Liver (tissue), 9 donors: ENCODE data around the gene TSKU. TPM values are rescaled to one million over a fixed set of nuclear protein-coding genes. Genes with fewer than 3 reads are reported as not detected.

ENCODE experiments used
- DNase-seq: peaks from one replicate; pipeline ENCODE4 v3.0.0-alpha.2; 2017; ENCODE audit warnings: low spot score
- H3K27ac ChIP-seq, 2 donors: one replicate each; pipeline ENCODE4 v1.7.0; 2013; ENCODE audit warnings: inconsistent platforms in 2 of 2, low read length in 2 of 2, control low read depth in 1 of 2, low read depth in 1 of 2, mild to moderate bottlenecking in 1 of 2
- H3K27me3 ChIP-seq, 4 donors: one replicate each; pipeline versions ENCODE4 v1.6.1 to v1.7.0; 2013; ENCODE audit warnings: low read length in 3 of 4, inconsistent platforms in 1 of 4, mild to moderate bottlenecking in 1 of 4, moderate library complexity in 1 of 4; ENCODE audit not compliant: control insufficient read depth in 4 of 4, insufficient read depth in 4 of 4
- H3K36me3 ChIP-seq, 4 donors: one replicate each; pipeline versions ENCODE4 v1.6.1 to v1.7.0; 2013; ENCODE audit warnings: low read length in 3 of 4, mild to moderate bottlenecking in 3 of 4, low read depth in 1 of 4, moderate library complexity in 1 of 4; ENCODE audit not compliant: control insufficient read depth in 4 of 4, insufficient read depth in 3 of 4
- H3K4me1 ChIP-seq, 4 donors: one replicate each; pipeline versions ENCODE4 v1.6.1 to v1.7.0; 2013; ENCODE audit warnings: low read length in 3 of 4, mild to moderate bottlenecking in 3 of 4, moderate library complexity in 1 of 4; ENCODE audit not compliant: control insufficient read depth in 4 of 4, insufficient read depth in 4 of 4
- H3K4me3 ChIP-seq, 3 donors: one replicate each; pipeline versions ENCODE4 v1.6.1 to v1.7.0; 2013; ENCODE audit warnings: low read length in 3 of 3, control low read depth in 1 of 3, low read depth in 1 of 3, mild to moderate bottlenecking in 1 of 3
- H3K9ac ChIP-seq, 2 donors: one replicate each; pipeline ENCODE4 v1.7.0; 2013; ENCODE audit warnings: low read length in 2 of 2, mild to moderate bottlenecking in 2 of 2, moderate library complexity in 2 of 2, control low read depth in 1 of 2, low read depth in 1 of 2
- H3K9me3 ChIP-seq, 4 donors: one replicate each; pipeline versions ENCODE4 v1.6.1 to v1.7.0; 2013; ENCODE audit warnings: low read length in 3 of 4; ENCODE audit not compliant: control insufficient read depth in 4 of 4
- EGR1 ChIP-seq, 2 donors: IDR thresholded peaks; 2 replicates each; pipeline ENCODE4 v1.6.1; 2016 to 2018; ENCODE audit warnings: antibody characterized with exemption in 2 of 2, low read depth in 2 of 2
- NR2F2 ChIP-seq: IDR thresholded peaks from 2 replicates; pipeline ENCODE4 v1.6.1; 2016; ENCODE audit warnings: antibody characterized with exemption
- WGBS: extraction: QIAGEN DNeasy Blood & Tissue Kit; methylation state at CpG from one replicate; pipeline ENCODE4 v1.1.7; 2013; 5-methylcytosine and 5-hydroxymethylcytosine counted together
- polyA plus RNA-seq, 2 donors: library from polyadenylated mRNA; stranded (reverse) in 1 of 2; unstranded in 1 of 2; fragments of 200-250 nt in 1 of 2; fragments of >200 nt in 1 of 2; fragmentation: Nextera tagmentation in 1 of 2; extraction: Ambion mirVana in 1 of 2; gene quantifications; one replicate each; pipeline versions ENCODE4 v1.2.1 to v1.2.3, GENCODE V29; 2013 to 2015
- total RNA-seq, 2 donors: library from RNA; depleted of rRNA; stranded (reverse); fragments of >200 nt; gene quantifications; one replicate each; pipeline ENCODE4 v1.2.3, GENCODE V29; 2014
- TF ChIP-seq, protein P1 (sequence below): IDR thresholded peaks from 2 replicates; pipeline ENCODE4 v1.6.1; 2016; ENCODE audit warnings: antibody characterized with exemption, mild to moderate bottlenecking
- TF ChIP-seq, protein P2 (sequence below): IDR thresholded peaks from 2 replicates; pipeline ENCODE4 v1.6.1; 2016; ENCODE audit warnings: antibody characterized with exemption
- donor health status: healthy.
- donor health status: healthy.
- donor health status: healthy.
- donor health status: healthy.
- donor health status: healthy.

Gene TSKU
- total and polyA plus RNA-seq, 4 donors = 3.3 to 492 (median 46.0) TPM

DNA sequence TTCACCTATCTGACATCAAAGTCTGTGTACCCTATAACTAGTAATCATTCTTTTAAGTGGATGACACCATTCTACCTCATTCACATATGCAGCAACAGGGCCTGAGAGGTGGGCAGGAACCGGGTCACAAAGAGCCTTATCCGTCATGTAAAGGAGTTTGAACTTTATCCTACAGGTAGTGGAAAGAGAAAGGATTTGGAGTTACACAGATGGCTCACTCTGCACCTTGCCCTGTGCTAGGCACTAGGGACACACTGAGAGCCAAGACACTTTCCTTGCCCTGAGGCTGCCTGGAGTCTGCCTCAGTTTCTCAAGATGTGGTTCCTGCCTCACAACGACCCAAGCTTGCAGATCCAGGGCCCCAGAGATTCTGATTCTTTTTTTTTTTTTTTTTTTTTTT, 63.3 kb downstream of the TSKU start:
- TF ChIP-seq, protein P1, sequence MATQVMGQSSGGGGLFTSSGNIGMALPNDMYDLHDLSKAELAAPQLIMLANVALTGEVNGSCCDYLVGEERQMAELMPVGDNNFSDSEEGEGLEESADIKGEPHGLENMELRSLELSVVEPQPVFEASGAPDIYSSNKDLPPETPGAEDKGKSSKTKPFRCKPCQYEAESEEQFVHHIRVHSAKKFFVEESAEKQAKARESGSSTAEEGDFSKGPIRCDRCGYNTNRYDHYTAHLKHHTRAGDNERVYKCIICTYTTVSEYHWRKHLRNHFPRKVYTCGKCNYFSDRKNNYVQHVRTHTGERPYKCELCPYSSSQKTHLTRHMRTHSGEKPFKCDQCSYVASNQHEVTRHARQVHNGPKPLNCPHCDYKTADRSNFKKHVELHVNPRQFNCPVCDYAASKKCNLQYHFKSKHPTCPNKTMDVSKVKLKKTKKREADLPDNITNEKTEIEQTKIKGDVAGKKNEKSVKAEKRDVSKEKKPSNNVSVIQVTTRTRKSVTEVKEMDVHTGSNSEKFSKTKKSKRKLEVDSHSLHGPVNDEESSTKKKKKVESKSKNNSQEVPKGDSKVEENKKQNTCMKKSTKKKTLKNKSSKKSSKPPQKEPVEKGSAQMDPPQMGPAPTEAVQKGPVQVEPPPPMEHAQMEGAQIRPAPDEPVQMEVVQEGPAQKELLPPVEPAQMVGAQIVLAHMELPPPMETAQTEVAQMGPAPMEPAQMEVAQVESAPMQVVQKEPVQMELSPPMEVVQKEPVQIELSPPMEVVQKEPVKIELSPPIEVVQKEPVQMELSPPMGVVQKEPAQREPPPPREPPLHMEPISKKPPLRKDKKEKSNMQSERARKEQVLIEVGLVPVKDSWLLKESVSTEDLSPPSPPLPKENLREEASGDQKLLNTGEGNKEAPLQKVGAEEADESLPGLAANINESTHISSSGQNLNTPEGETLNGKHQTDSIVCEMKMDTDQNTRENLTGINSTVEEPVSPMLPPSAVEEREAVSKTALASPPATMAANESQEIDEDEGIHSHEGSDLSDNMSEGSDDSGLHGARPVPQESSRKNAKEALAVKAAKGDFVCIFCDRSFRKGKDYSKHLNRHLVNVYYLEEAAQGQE = no peak
- no peak for TF ChIP-seq EGR1 (IDR thresholded peaks at IDR 0.05; ENCODE audit: low read depth in 2 of 2)
- no peak for TF ChIP-seq NR2F2
- TF ChIP-seq, protein P2, sequence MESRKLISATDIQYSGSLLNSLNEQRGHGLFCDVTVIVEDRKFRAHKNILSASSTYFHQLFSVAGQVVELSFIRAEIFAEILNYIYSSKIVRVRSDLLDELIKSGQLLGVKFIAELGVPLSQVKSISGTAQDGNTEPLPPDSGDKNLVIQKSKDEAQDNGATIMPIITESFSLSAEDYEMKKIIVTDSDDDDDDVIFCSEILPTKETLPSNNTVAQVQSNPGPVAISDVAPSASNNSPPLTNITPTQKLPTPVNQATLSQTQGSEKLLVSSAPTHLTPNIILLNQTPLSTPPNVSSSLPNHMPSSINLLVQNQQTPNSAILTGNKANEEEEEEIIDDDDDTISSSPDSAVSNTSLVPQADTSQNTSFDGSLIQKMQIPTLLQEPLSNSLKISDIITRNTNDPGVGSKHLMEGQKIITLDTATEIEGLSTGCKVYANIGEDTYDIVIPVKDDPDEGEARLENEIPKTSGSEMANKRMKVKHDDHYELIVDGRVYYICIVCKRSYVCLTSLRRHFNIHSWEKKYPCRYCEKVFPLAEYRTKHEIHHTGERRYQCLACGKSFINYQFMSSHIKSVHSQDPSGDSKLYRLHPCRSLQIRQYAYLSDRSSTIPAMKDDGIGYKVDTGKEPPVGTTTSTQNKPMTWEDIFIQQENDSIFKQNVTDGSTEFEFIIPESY = no peak
- H3K36me3 ChIP-seq = no peaks in the 10 kb centered on the region
- H3K27ac ChIP-seq = no peak overlapping the region
- WGBS = 67% methylated on average over 3 of the region's 3 CpGs
- no peak for DNase-seq
- no peak overlapping the region for H3K9ac ChIP-seq
- no peaks in the 10 kb centered on the region for H3K9me3 ChIP-seq
- H3K27me3 ChIP-seq = no peaks in the 10 kb centered on the region
- no peak overlapping the region for H3K4me3 ChIP-seq
- peaks cover 0 to 35% (median 16%) of the 10 kb centered on the region in 4 donors for H3K4me1 ChIP-seq

Other genes starting within 250 kb of the TSKU start
- gene LRRC32, start 112.6 kb upstream of the TSKU start, total RNA-seq = 1 to 10 TPM; 5.4 to 7.4 TPM
- 10 to 100 TPM; 11.2 to 15.4 TPM for gene LRRC32, start 112.6 kb upstream of the TSKU start, polyA plus RNA-seq
- gene ACER3, start 77.6 kb downstream of the TSKU start, total RNA-seq = 1 to 10 TPM; 3.9 to 5.9 TPM
- gene ACER3, start 77.6 kb downstream of the TSKU start, polyA plus RNA-seq = 1 to 10 TPM; 1.9 to 4.5 TPM